SW480 (cell line): ENCODE measurements around the gene CHMP2A.
"Not testable (repeated sequence)": the region's sequence is repeated elsewhere in the genome, so short reads cannot be mapped to it uniquely, and the experiment has no call there.

Source experiments
- DNase-seq: peaks from one replicate; pipeline ENCODE4 v3.0.0-alpha.2; 2016; ENCODE audit warnings: low spot score

CHMP2A gene

DNA sequence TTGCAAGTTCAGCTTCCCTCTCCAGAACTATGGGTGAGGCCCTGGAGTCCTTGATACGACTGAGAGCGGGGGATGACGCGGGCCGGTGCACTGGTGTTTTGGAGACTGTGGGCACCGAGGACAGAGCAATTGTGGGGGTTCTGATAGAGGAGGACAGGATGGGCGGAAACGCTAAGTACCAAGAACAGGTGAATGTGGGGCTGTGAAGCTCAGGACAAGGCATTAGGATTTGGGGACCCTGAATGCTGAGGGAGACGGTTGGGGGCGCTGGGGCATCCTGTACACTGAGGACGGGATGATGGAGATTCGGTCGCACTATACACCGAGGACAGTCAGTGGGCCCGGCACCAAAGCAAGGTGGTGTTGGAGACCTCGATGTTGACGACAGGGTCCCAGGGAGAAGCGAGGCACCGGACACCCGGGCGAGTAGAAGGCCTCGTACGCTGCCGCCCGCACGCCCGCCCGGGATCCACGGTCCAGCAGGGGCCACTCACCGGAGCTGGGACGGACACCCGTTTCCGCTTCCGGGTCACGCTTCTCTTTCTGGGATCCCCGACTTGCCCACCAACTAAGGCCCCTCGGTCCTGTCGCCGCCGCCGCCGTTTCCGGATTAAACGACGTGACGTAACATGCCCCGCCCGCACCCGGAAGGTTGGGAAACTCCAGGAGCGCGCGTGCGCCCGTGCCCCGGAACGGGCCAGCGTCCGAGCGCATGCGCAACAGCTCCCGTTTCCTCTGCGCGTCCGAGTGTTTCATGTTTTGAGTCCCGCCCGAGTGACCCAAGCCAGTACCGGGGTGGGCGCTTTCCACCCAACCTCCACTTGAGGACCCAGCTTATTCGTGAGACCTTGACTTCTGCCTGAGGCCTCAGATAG, at the start of gene CHMP2A:
CHMP2A (minus strand) TSS at position 612 of the 875 bp plus-strand sequence. CDS start 893 bp downstream, outside the sequence.
- peak; percentile 99 for DNase-seq

GRCh38 chr19:58586133-58586765, 31.3 kb upstream of the CHMP2A start:
- DNase-seq, result no peak

GRCh38 chr19:58585442-58586132, 30.7 kb upstream of the CHMP2A start:
- DNase-seq, result no peak

DNA sequence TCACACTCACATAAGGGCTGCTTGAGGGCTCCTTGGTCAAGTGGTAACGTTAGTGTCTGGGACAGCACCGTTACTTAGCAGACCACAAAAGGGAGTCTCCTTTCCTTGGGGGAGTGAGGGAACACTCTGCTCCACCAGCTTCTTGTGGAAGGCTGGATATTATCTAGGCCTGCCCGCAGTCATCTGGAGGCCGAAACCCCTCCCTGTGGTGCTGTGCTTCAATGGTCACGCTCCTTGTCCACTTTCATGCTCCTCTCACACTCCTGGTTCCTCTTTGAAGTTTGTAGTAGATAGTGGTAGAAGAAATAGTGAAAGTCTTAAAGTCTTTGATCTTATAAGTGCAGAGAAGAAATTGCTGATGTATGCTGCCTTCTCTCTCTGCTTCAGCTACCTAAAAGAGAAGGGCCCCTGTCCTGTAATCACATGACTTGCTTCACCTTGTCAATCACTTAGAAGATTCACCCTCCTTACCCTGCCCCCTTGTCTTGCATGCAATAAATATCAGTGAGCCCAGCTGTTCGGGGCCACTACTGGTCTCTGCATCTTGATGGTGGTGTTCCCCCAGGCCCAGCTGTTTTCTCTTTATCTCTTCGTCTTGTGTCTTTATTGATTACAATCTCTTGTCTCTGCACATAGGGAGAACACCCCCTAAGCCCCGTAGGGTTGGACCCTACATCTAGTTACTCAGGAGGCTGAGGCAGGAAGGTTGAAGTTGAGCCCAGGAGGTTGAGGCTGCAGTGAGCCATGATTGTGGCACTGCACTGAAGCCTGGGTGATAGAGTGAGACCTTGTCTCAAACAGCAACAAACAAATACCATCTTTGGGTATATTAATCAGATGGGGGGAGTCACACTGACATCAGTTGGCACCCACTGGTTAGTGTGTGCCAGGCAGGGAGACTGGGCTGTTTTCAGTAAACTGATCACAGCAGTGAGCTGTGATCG, 29.9 kb upstream of the CHMP2A start:
- no peak for DNase-seq

GRCh38 chr19:58582985-58583384, 28.1 kb upstream of the CHMP2A start:
- DNase-seq, result no peak

DNA sequence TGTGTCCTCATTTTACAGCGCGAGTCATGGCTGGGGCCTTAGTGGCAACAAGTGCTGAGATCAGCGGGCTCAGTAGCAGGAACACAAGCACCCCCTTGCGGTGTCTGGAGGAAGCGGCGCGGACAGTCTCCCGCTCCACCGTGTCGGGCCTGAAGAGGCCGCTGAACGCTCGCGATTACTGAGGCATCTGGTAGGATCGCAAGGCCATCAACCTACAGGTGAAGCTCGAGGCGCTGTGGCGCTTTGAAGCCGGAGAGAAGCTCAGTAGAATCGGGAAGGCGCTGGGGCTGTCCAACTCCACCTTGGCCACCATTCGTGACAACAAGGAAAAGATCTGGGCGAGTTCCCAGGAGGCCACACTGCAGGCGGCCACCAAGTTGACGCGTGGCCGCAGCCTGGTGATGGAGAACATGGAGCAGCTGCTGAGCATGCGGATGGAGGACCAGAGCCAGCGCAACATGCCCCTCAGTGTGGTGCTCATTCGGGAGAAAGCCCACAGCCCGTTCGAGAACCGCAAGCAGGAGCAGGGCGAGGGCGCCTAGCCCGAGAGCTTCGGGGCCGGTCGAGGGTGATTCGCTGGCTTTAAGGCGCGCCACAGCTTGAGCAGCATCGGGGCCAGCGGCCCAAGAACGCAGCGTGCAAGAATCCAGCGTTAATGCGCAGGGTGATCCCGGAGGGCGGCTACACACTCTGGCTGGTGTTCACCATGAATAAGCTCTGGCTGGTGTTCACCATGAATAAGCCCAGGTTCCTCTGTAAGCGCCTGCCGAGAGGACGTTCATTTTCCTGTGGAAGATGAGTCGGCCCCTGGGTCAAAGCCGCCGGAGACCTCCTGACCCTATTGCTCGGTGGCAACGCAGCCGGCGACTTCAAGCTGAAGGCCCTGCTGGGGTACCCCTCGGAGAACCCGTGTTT, 26.6 kb upstream of the CHMP2A start:
- no peak for DNase-seq

- no peak for DNase-seq
Measured at GRCh38 chr19:58579473-58580142, 24.7 kb upstream of the CHMP2A start.

DNA sequence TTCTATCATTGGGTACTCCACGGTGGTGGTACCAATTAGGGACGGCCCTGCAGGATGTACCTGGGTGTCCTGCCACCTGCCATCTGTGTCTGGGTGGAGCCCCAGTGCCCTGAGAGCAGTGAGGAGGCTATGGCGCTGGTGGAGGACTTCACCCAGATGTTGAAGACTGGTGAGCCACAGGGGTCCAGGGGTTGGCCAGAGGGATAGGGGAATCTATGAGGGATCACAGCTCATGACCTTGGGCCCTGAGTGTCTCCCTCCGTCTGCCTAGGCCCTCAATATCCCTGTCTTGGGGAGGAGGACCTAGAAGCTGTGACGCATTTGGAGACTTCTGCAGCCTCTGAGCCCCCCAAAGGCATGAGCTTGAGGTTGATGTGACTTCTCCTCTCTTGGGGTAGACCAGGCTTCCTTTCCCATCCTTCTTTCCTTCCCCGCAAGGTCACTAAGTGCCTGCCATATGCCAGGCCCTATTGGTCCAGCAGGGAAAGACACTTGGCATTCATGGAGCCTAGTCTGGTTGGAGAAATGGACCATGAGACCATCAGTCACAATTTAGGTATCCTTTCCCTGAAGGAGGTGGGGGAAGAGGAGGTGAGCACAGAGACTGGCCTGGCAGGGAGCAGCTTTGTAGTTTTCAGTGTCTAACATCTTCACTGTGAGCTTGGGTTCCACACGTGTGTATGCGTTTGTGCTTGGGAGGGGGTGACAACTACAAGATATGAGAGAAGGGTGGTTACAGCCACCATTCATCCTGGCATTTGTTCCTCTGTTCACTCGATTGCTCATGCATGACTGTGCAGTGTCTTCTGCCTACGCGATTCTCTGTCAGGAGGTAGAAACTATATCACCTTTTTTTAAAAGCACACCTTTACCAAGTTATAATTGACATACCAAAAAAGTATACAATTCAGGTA, 23.4 kb upstream of the CHMP2A start:
- no peak for DNase-seq

- not testable (repeated sequence) for DNase-seq
Measured at GRCh38 chr19:58577581-58577980, 22.7 kb upstream of the CHMP2A start.

- DNase-seq, result peak; percentile 88
Measured at GRCh38 chr19:58575183-58576041, 20.5 kb upstream of the CHMP2A start.

DNA sequence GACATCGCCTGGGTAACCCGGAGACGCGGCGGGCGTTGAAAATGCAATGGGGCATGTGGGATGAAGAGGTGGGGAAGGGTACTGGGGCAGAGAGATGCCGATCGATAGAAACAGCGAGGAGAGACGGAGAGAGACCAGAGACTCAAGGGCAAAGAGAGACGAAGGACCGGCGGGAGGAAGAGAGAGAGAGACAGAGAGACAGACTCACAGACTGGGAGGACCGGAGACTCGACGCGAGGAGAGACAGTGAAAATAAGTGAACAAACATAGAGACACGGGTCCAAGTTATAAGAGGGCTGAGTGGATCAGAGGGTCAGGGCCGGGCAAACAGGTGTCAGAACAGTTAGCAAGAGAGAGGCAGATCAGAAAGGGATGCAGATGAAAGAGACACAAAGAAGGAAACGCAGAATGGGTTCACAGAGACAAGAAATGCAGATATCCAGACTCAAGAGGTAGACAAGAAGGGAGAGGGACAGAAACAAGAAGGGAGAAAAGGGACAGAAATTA, 18.8 kb upstream of the CHMP2A start:
- no peak for DNase-seq

- DNase-seq, result peak; percentile 100
Measured at GRCh38 chr19:58572818-58573657, 18.1 kb upstream of the CHMP2A start, which contains the start of gene MZF1. TSS of gene MZF1 (minus strand) at chr19:58573335. CDS start at chr19:58571389, 1,946 bp downstream.

DNA sequence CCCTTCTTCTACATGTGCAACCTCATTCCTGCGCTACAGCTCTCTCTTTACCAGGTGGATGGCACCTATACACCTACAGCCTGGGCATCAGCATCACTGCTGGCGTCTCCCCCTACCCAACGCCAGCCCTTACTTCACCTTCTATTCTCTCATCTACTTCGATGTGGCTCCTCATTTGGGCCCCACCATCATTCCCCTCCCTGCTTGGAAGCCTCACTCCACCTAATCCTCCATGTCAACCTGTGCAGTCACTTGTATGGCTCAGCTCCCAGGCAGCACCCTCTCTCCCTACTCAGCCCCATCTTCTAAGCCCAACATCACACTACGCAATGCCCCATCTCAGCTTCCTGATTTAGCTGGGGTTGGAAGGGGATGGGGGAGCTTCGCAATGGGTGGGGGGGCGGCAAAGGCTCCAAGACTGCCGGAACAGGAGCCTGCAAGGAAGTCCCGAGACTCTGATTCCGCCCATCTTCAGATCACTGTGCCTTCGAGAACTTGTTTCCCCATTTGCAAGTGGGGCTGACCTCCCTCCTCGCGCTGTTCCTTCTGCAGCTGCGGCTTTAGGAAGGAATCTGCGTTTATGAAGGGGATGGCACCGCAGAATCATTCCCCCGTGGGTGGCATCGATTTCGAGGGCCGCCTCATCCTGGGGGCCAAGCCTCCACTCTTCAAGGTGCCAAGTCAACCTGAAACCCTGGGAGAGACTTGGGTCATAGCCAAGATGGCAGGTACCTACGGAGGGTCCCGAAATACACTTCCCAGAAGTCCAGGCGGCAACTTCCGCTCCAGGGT, 17.3 kb upstream of the CHMP2A start:
- no peak for DNase-seq

DNA sequence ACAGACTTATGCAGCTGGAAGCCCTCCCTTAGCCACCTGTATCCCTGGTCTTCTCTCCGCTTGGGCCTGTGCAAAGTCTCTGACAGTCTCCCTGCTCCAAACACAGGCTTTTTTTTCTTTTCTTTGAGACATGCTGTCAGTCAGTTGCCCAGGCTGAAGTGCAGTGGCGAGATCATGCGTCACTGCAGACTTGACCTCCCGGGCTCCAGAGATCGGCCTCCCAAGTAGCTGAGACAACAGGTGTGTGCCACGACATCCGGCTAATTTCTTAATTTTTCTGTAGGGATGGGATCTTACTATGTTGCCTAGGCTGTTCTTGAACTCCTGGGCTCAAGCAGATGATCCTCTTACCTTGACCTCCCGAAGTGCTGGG, 16.7 kb upstream of the CHMP2A start:
- DNase-seq, result no peak

GRCh38 chr19:58570770-58571574, 16.1 kb upstream of the CHMP2A start:
- DNase-seq, result no peak
